H9 (cell line): ENCODE measurements around the gene GPR137. TPM values are rescaled to one million over a fixed set of nuclear protein-coding genes. Genes with fewer than 3 reads are reported as not detected.
A peak's percentile ranks its signal among the peaks of the same experiment; 100 is the strongest.

ENCODE experiments used
- DNase-seq: peaks from one replicate; pipeline ENCODE4 v3.0.0-alpha.2; 2017
- H2AFZ ChIP-seq: one replicate; pipeline ENCODE4 v1.6.1; 2013; ENCODE audit warnings: mild to moderate bottlenecking, low read length, control low read depth, moderate library complexity
- H2AK5ac ChIP-seq: 2 replicates; pipeline ENCODE4 v1.6.1; 2013; ENCODE audit warnings: low read length, control low read depth, mixed read lengths; ENCODE audit not compliant: insufficient read length
- H2BK120ac ChIP-seq: one replicate; pipeline ENCODE4 v1.6.1; 2013; ENCODE audit warnings: low read depth, mild to moderate bottlenecking, low read length, control low read depth, inconsistent platforms; ENCODE audit not compliant: poor library complexity, severe bottlenecking
- H2BK12ac ChIP-seq: 2 replicates; pipeline ENCODE4 v1.6.1; 2013; ENCODE audit warnings: low read length, control low read depth, mixed read lengths, low read depth; ENCODE audit not compliant: insufficient read length
- H2BK15ac ChIP-seq: 2 replicates; pipeline ENCODE4 v1.6.1; 2013; ENCODE audit warnings: low read depth, low read length, control low read depth
- H2BK20ac ChIP-seq: one replicate; pipeline ENCODE4 v1.6.1; 2013; ENCODE audit warnings: low read depth, mild to moderate bottlenecking, low read length, control low read depth, inconsistent platforms; ENCODE audit not compliant: poor library complexity, severe bottlenecking
- H2BK5ac ChIP-seq: 2 replicates; pipeline ENCODE4 v1.6.1; 2013; ENCODE audit warnings: low read length, control low read depth, mixed read lengths; ENCODE audit not compliant: insufficient read length
- H3K14ac ChIP-seq: 2 replicates; pipeline ENCODE4 v1.6.1; 2013; ENCODE audit warnings: low read length, control low read depth; ENCODE audit not compliant: insufficient read depth
- H3K18ac ChIP-seq: 2 replicates; pipeline ENCODE4 v1.6.1; 2013; ENCODE audit warnings: low read depth, mild to moderate bottlenecking, mixed read lengths, low read length, control low read depth; ENCODE audit not compliant: insufficient read length
- H3K23ac ChIP-seq: 2 replicates; pipeline ENCODE4 v1.6.1; 2013; ENCODE audit warnings: low read length, control low read depth, mixed read lengths, low read depth; ENCODE audit not compliant: insufficient read length
- H3K23me2 ChIP-seq: 2 replicates; pipeline ENCODE4 v1.6.1; 2013; ENCODE audit warnings: low read depth, mild to moderate bottlenecking, mixed read lengths, low read length, control low read depth; ENCODE audit not compliant: insufficient read length, poor library complexity, severe bottlenecking
- H3K27ac ChIP-seq: 2 replicates; pipeline ENCODE4 v1.5.1; 2013; ENCODE audit warnings: low read length, control low read depth, mixed read lengths, low read depth; ENCODE audit not compliant: insufficient read length
- H3K27me3 ChIP-seq: 2 replicates; pipeline ENCODE4 v1.6.1; 2013; ENCODE audit warnings: low read length, control low read depth, inconsistent platforms; ENCODE audit not compliant: insufficient read depth
- H3K4ac ChIP-seq: 2 replicates; pipeline ENCODE4 v1.6.1; 2013; ENCODE audit warnings: low read depth, mild to moderate bottlenecking, control low read depth, inconsistent platforms, low read length, moderate library complexity
- H3K4me1 ChIP-seq: 2 replicates; pipeline ENCODE4 v1.6.1; 2013; ENCODE audit warnings: low read length, control low read depth, inconsistent platforms; ENCODE audit not compliant: insufficient read depth
- H3K4me2 ChIP-seq: 2 replicates; pipeline ENCODE4 v1.6.1; 2013; ENCODE audit warnings: low read length, control low read depth, mixed read lengths; ENCODE audit not compliant: insufficient read length, insufficient read depth
- H3K56ac ChIP-seq: 2 replicates; pipeline ENCODE4 v1.6.1; 2013; ENCODE audit warnings: low read depth, mild to moderate bottlenecking, mixed read lengths, low read length, control low read depth; ENCODE audit not compliant: insufficient read length
- H3K79me1 ChIP-seq: 2 replicates; pipeline ENCODE4 v1.6.1; 2013; ENCODE audit warnings: low read depth, mild to moderate bottlenecking, moderate library complexity, low read length, control low read depth, inconsistent platforms; ENCODE audit not compliant: insufficient read depth, poor library complexity, severe bottlenecking
- H3K79me2 ChIP-seq: 2 replicates; pipeline ENCODE4 v1.6.1; 2013; ENCODE audit warnings: low read length, control low read depth, inconsistent platforms; ENCODE audit not compliant: insufficient read depth
- H3K9ac ChIP-seq: 2 replicates; pipeline ENCODE4 v1.6.1; 2013; ENCODE audit warnings: low read length, control low read depth, mixed read lengths; ENCODE audit not compliant: insufficient read length; ENCODE audit errors: extremely low read depth
- H3K9me3 ChIP-seq: one replicate; pipeline ENCODE4 v1.6.1; 2013; ENCODE audit warnings: low read depth, low read length, inconsistent platforms; ENCODE audit not compliant: control insufficient read depth
- H3T11ph ChIP-seq: one replicate; pipeline ENCODE4 v1.6.1; 2013; ENCODE audit warnings: mild to moderate bottlenecking, low read length, control low read depth, inconsistent platforms
- H4K20me1 ChIP-seq: one replicate; pipeline ENCODE4 v1.6.1; 2013; ENCODE audit not compliant: control insufficient read depth, insufficient read length, insufficient read depth
- H4K5ac ChIP-seq: 2 replicates; pipeline ENCODE4 v1.6.1; 2013; ENCODE audit warnings: low read depth, mild to moderate bottlenecking, mixed read lengths, low read length, control low read depth; ENCODE audit not compliant: insufficient read length
- H4K8ac ChIP-seq: replicated peaks from 2 replicates; pipeline ENCODE4 v1.6.1; 2013; ENCODE audit warnings: low read length, control low read depth, mixed read lengths, low read depth; ENCODE audit not compliant: insufficient read length
- H4K91ac ChIP-seq: 2 replicates; pipeline ENCODE4 v1.6.1; 2013; ENCODE audit warnings: low read depth, mild to moderate bottlenecking, moderate library complexity, mixed read lengths, low read length, control low read depth; ENCODE audit not compliant: insufficient read length
- H3K27ac Mint-ChIP-seq, 3 experiments: 2 replicates in 2 of 3; 3 replicates in 1 of 3; pipeline ENCODE4 v1.8.0; 2020 to 2021; ENCODE audit warnings: mixed read lengths in 3 of 3, mild to moderate bottlenecking in 1 of 3, moderate library complexity in 1 of 3
- H3K27me3 Mint-ChIP-seq: 2 replicates; pipeline ENCODE4 v1.8.0; 2021; ENCODE audit warnings: low read depth, mild to moderate bottlenecking, moderate library complexity, mixed read lengths
- H3K36me3 Mint-ChIP-seq, 3 experiments: 2 replicates in 2 of 3; 3 replicates in 1 of 3; pipeline ENCODE4 v1.8.0; 2020 to 2021; ENCODE audit warnings: low read depth in 3 of 3, mixed read lengths in 3 of 3; ENCODE audit not compliant: insufficient read depth in 1 of 3
- H3K4me1 Mint-ChIP-seq, 2 experiments: 2 replicates each; pipeline ENCODE4 v1.8.0; 2020; ENCODE audit warnings: mixed read lengths in 2 of 2
- H3K4me3 Mint-ChIP-seq, 2 experiments: 2 replicates in 1 of 2; 3 replicates in 1 of 2; pipeline ENCODE4 v1.8.0; 2020 to 2021; ENCODE audit warnings: mild to moderate bottlenecking in 2 of 2, mixed read lengths in 2 of 2, moderate library complexity in 1 of 2
- H3K9me3 Mint-ChIP-seq, 2 experiments: 2 replicates in 1 of 2; 3 replicates in 1 of 2; pipeline ENCODE4 v1.8.0; 2020; ENCODE audit warnings: mild to moderate bottlenecking in 2 of 2, mixed read lengths in 2 of 2, moderate library complexity in 1 of 2
- WGBS: extraction: QIAGEN DNeasy Blood & Tissue Kit; methylation state at CpG from one replicate; pipeline ENCODE4 v1.1.7; 2013; ENCODE audit warnings: missing lambda C conversion rate, low lambda C conversion rate, mixed read lengths; ENCODE audit not compliant: insufficient read length; ENCODE audit errors: extremely low coverage; 5-methylcytosine and 5-hydroxymethylcytosine counted together
- total RNA-seq: library from RNA; stranded (reverse); gene quantifications from 2 replicates; pipeline ENCODE4 v1.2.1, GENCODE V29; 2021
- TF ChIP-seq, protein P1 (sequence below): fragments of 200-600 bp; sonication (generic); conservative IDR thresholded peaks from 3 replicates; pipeline ENCODE4 v1.8.0; 2021; ENCODE audit warnings: antibody characterized with exemption, mild to moderate bottlenecking

GPR137 gene
- total RNA-seq, 1 experiment from 2014 or later, result 39.6 TPM

- Histone ChIP-seq H3K4me2 (peak overlapping the region; percentile 58), H3K27ac (no peak overlapping the region), H2BK12ac (no peak overlapping the region), H3K4ac (no peak overlapping the region), H2BK15ac (no peak overlapping the region), H3K79me2 (no peaks in the 10 kb centered on the region), H3K56ac (no peak overlapping the region), H3K79me1 (no peaks in the 10 kb centered on the region), H2AFZ (no peak overlapping the region), H2BK20ac (no peak overlapping the region), H4K20me1 (no peaks in the 10 kb centered on the region), H4K5ac (no peak overlapping the region), H3K4me1 (no peaks in the 10 kb centered on the region), H2BK120ac (no peak overlapping the region), H3T11ph (no peak overlapping the region), H2BK5ac (no peak overlapping the region), H3K9me3 (no peaks in the 10 kb centered on the region), H3K27me3 (peaks cover 50% of the 10 kb centered on the region), H4K91ac (no peak overlapping the region), H3K23ac (no peak overlapping the region), H3K9ac (no peak overlapping the region), H3K18ac (no peak overlapping the region), H2AK5ac (no peak overlapping the region), H3K23me2 (peaks cover 6% of the 10 kb centered on the region), H3K14ac (no peak overlapping the region), H4K8ac (no peak overlapping the region)
- Mint-ChIP-seq H3K9me3 (no peaks in the 10 kb centered on the region; a peak in 2 of 5 replicates), H3K27me3 (peaks cover 68% of the 10 kb centered on the region), H3K36me3 (peaks cover 0 to 2% (median 0%) of the 10 kb centered on the region in 3 experiments; a peak in 3 of 7 replicates), H3K4me3 (peak overlapping the region; percentile 36 to 78), H3K27ac (no peak overlapping the region), H3K4me1 (peaks cover 12 to 13% of the 10 kb centered on the region in 2 experiments)
- TF ChIP-seq, protein P1, sequence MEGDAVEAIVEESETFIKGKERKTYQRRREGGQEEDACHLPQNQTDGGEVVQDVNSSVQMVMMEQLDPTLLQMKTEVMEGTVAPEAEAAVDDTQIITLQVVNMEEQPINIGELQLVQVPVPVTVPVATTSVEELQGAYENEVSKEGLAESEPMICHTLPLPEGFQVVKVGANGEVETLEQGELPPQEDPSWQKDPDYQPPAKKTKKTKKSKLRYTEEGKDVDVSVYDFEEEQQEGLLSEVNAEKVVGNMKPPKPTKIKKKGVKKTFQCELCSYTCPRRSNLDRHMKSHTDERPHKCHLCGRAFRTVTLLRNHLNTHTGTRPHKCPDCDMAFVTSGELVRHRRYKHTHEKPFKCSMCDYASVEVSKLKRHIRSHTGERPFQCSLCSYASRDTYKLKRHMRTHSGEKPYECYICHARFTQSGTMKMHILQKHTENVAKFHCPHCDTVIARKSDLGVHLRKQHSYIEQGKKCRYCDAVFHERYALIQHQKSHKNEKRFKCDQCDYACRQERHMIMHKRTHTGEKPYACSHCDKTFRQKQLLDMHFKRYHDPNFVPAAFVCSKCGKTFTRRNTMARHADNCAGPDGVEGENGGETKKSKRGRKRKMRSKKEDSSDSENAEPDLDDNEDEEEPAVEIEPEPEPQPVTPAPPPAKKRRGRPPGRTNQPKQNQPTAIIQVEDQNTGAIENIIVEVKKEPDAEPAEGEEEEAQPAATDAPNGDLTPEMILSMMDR, result no peak
- no CpG with 5 or more reads among the region's 10 CpGs for WGBS
- no peak for DNase-seq
These were observed 5.0 kb downstream of the GPR137 start for GRCh38 chr11:64290352-64291261.
